LNCAP (cell line): ENCODE measurements around the gene SAT2.

ENCODE experiments used
- CTCF ChIP-seq: fragments of 450-650 bp; IDR thresholded peaks from 2 replicates; pipeline ENCODE4 v1.5.1; 2017; ENCODE audit warnings: mild to moderate bottlenecking

The SAT2 gene

GRCh38 chr17:7615265-7615747, 12.3 kb downstream of the SAT2 start:
- no peak for TF ChIP-seq CTCF

GRCh38 chr17:7614425-7615264, 13.0 kb downstream of the SAT2 start, which contains the start of gene FXR2:
FXR2 (minus strand) TSS chr17:7614897; CDS start chr17:7614532, 365 bp downstream.
- TF ChIP-seq CTCF: peak; percentile 40; the same call in 1 of the 2 replicates

GRCh38 chr17:7613769-7614424, 13.7 kb downstream of the SAT2 start:
- TF ChIP-seq CTCF: no peak

- no peak for TF ChIP-seq CTCF
Observed at GRCh38 chr17:7612294-7612640, 15.4 kb downstream of the SAT2 start.

- TF ChIP-seq CTCF: no peak
Observed at GRCh38 chr17:7611635-7612293, 15.9 kb downstream of the SAT2 start.

- TF ChIP-seq CTCF: no peak
Observed at GRCh38 chr17:7610641-7611040, 17.0 kb downstream of the SAT2 start.

- no peak for TF ChIP-seq CTCF
Observed at GRCh38 chr17:7606280-7606679, 21.3 kb downstream of the SAT2 start.
